HG03521 (cell line): ENCODE results near the gene TRIM38.
"Not testable (repeated sequence)": the region's sequence is repeated elsewhere in the genome, so short reads cannot be mapped to it uniquely, and the experiment has no call there.

Experiments used
- ATAC-seq: cut with Tn5 transposase; IDR thresholded peaks from one replicate; pipeline ENCODE4 v1.9.1; 2021; ENCODE audit warnings: mild to moderate bottlenecking, moderate library complexity; ENCODE audit not compliant: unreplicated experiment

TRIM38 gene

DNA sequence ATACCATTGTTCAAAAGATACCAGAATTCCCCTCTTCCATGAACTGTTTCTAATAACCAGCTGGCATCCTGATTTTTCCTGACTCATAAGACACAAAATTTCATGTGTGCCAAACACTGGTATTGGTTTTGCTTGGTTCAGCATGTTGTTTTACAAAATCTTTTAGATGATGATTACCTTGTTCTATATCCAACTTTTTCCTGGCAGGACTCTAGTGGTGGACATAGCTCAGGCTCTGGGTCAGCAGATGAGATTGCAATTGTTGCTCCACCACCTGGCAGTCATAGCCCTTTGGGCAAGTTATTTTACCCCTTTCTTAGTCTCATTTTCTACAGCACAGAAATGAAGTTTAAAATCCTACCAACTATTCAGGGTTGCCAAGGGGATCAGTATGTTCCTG, 6.2 kb downstream of the TRIM38 start:
- ATAC-seq: no peak

DNA sequence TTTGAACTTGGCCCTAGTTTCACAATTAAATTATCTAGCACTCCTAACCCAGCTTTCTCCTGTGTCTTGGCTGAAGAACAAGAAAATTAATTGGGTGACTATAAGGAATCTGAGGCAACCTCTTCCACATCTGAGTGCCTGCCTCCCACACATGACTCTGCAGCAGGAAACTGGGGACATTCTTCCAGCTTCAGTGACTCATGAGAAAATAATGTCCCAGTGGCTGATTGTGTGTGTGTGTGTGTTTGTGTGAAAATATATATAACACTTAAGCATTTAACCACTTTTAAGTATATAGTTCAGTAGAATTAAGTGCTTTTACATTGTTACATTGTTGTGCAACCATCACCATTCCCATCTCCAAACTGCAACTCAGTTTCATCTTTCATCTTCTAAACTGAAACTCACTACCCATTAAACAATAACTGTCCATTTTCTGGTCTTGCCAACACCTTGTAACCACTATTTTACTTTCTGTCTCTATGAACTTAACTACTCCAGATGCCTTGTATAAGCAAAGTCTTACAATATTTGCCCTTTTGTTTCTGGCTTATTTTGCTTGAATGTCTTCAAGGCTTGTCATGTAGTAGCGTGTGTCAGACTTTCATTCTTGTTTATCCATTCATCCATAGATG, 8.7 kb downstream of the TRIM38 start:
- ATAC-seq: no peak

DNA sequence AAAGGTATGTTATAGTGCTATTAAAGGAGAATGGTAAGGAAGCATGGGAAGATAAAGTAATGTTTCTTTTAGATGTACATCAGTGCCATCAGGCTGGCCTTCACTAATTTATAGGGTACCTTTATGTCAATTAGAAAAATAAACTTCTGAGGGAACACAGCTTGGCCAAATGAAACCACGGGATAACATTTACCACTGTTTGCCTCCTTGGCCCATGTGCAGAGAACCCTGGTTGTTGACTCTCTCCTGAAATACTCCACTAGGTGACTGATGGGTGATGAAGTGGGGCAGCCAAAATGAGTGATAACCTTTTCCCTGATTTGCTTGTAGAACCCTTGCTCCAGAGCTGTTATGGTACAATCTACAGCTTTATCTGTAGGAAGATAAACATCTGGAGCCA, 9.5 kb downstream of the TRIM38 start:
- no peak for ATAC-seq

DNA sequence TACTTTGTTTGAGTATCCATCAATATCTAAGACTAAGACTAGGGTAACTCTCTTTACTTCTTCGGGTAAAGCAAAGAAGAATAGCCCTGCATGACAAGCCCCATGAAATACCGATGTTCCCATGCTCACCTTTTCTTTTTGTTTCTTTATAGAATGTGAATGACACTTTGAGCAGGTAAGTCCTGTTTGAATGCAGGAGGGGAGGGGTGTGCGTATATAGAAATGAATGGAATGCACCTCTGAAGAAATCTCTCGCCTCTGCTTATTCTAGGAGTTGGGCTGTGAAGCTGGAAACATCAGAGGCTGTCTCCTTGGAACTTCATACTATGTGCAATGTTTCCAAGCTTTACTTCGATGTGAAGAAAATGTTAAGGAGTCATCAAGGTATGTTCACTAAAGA, 10.3 kb downstream of the TRIM38 start:
- ATAC-seq: no peak

DNA sequence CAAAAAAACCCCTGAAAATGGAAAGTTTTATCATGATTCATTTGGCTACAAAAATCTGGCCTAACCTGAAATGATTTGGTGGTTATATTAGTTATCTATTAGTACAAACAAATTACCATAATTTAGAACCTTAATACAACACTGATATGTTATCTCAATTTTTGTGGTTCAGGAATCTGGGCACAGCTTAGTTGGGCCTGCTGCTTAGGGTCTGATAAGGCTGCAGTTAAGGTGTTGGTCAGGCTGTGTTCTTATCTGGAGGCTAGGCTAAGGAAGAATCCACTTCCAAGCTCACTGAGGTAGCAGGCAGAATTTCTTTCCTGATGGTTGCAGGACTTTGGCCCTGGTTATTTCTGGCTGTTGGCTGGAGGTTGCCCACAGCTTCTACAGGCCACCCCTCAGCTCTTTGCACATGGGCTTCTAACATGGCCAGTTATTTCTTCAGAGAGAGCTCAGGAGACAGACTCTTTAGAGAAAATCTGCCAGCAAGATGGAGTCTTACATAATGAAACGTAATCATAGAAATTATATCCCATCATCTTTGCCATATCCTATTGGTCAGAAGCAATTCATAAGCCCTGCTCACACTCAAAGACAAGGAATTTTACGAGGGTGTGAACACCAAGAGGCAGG, 11.4 kb downstream of the TRIM38 start:
- ATAC-seq: no peak

DNA sequence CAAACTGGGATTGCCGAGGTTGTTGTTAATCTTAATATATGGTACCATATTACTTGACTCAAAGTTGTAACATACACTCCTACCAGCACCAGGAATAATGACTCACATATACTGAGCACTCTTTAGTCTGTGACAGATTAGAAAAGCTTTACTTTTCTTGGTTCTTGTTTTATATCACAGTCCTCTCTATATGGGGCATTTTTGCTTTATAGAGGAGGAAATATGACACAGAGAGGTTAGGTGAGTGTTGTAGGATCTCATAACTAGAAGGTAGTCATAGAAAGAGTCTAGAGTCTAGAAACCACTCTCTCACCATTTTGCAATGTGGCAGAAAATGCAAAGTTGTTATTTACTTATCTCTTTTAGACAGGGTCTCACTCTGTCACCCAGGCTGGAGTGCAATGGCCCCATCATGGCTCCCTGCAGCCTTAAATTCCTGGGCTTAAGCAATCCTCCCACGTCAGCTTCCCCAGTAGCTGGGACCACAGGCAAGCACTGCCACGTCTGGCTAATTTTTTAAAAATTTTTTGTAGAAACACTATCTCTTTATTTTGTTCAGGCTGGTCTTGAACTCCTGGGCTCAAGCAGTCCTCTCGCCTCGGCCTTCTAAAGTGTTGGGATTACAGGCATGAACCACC, 13.4 kb downstream of the TRIM38 start:
- no peak for ATAC-seq

DNA sequence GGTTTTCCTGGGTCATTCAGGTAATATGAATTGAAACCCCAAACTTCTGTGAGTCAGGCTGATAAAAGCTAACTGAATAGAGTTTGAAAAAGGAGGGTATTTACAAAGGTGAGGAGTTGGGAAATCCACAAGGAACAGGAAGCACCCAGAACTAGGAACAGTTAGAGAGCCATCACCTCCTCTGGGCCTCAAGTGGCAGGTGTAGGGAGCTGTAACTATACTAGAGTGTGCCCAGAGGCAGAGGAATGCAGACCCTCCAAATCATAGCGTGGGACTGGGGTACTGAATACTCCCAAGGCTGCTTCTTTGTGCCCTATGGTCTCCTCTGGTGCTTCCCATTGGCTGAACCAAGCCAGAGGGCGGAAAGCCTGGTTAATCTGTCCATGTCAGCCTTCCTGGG, 18.3 kb downstream of the TRIM38 start:
- no peak for ATAC-seq

DNA sequence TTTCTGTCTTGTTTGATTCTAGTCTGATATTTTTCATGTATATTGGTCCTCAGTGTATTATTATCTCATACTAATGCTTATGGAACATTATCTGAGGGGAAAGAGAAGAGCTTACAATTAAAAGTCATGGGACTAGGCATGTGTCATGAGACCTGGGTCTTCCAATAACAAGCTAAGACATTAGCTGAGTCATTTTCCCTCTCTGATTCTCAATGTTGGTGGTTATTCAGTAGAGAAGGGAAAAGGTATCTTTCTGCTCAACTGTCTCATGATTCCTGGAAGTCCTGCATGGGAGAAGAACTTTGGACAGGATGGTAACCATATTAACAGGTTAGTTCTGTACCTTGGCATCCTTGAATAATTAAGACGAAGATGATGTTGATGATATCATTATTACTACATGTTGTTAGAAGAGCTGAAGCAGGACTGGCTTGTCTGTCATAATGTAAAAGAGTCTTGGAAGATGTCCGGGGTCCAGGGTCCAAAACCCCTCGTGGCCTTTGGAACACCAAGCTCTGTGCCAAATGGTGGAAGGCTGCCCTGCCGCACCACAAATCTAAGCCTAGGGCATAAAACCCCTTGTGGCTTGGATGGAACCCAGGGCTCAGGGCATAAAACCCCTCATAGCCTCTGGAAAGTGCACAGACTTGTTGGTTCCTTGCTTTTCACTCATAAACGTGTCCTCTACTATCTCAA, 19.1 kb downstream of the TRIM38 start:
- ATAC-seq: no peak

DNA sequence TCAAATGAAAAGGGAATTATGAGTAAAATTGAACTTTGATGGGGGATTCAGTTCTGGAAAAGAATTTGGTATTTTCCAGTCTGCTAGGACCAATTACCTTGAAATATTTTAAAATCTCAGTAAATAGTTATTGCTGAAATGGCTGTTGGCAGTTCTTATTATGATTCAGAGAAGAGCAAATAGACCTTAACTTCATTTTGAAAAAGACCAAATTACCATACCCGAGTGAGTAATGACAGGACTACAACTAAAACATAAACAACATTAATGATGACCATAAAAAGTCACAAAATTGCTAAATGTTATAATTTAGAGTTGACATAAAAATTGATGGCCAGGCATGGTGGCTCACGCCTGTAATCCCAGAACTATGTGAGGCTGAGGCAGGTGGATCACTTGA, 21.7 kb downstream of the TRIM38 start:
- no peak for ATAC-seq

DNA sequence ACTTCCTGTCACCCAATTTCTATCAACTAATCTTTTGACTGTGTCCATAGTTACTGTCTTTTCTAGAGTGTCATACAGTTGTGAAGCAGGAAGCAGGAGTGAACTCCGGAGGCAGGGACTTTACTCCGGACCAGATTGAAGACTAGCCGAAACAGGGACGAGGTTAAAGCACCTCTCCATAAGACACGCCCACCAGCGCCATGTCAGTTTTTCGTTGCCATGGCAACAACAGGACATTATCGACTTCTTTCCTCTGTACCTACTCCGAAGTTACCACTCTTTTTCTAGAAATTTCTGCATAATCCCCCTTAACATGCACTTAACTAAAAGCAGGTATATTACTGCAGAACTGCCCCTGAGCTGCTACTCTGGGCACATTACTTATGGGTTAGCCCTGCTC, 25.2 kb downstream of the TRIM38 start:
- ATAC-seq: no peak

DNA sequence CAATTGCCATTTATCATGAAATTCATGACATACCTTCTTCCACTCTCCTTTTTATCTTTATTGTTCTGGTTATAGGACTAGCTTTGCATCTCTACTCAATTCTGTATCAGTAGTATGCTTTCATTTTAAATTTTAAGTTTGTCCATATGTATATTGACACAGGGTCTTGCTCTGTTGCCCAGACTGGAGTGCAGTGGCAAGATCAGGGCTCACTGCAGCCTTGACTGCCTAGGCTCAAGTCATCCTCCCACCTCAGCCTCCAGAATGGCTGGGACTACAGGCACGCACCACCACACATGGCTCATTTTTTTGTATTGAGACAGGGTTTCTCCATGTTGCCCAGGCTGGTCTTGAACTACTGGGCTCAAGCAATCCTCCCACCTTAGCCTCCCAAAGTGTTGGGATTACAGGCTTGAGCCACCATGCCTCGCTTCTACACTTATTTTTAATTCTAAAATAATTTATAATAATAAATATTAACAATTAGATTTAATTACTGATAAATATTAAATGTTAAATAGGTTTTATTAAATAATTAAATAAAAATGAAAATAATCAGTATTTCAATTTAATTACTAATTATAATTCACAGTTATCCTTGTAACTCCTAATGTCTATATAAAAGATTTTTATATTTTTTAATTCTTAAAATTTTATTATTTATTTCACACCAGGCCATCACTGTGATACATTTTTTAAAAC, 27.7 kb downstream of the TRIM38 start:
- ATAC-seq: no peak

DNA sequence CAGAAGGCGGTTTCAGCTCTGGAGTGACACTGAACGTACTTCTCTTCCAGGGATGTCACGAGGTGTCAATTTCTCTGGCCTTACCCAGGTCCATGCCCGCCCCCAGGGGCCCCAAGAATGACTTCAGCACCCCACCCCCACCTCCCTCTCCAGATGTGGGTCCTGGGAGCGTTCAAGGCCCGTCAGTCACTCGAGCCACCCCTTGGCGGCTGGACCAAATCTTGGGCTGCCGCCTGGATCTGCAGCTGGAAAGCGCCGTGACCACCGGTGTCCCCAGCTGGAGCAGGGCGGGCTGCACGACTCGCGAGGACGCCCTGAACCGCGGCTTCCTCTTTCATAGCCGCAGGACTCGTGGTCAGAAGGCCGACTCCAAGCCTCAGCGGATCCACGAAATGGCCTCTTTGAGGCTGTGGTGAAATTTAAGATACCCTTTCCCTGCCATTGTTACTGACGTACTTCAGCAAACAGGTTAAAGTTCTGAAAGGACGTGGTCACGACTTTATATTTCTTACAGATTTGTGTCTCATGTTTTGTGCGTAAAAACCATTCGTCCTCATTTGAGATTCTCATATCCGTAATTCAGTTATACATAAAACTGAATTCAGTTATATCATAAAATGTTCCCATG, 29.3 kb downstream of the TRIM38 start:
- peak; percentile 32 for ATAC-seq

DNA sequence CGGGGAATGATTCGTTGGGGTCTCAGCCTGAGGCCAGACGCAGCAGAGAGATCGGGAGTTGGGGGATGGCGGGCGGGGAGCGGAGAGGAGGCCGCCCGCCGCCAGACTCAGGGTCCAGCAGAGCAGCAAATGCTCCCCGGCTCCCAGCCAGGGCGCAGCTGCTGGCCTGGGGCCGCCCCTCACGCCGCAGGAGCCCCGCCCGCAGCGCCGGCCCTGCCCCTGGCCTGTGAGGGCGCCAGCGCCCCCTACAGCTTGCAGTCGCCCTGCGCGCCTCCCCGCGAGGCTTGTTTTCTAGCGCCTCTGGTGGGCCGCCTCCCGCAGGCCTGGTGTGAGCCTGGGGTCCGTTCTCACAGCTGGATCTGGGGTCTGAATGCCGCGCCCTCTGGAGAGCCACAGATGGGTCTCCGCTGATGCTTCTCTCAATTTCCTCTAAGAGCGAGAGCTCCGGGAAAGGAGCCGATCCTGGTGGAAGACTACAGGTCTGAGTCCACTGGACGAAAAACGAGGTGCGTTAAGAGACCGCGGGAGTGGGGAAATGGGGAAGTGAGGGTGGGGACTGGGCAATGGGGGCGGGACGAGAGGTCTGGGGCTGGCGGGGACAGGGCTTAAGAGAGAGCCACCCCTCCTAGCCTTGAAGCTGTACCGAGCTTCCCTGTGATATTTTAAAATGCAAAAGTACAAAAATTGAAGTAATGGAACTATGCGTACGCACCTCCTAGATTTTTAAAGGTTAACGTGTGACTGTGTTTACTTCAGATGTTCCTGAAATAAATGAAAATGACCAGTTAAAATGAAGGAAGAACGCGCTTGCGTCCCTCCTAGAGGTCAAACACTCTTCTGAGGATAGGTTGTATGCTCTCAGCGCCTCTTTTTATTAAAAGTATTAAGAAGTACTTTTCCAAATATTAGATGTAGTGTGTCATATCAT, 30.1 kb downstream of the TRIM38 start:
- ATAC-seq: peak; percentile 87

DNA sequence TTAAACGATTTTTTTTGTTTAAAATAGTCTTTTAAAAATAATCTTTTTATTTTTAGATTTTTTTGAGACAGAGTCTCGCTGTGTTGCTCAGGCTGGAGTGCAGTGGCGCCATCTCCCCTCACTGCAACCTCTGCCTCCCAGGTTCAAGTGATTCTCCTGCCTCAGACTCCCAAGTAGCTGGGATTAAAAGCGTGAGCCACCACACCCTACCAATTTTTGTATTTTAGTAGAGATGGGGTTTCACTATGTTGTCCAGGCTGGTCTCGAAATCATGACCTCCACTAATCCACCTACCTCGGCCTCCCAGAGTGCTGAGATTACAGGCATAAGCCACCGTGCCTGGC, 30.7 kb downstream of the TRIM38 start:
- not testable (repeated sequence) for ATAC-seq

DNA sequence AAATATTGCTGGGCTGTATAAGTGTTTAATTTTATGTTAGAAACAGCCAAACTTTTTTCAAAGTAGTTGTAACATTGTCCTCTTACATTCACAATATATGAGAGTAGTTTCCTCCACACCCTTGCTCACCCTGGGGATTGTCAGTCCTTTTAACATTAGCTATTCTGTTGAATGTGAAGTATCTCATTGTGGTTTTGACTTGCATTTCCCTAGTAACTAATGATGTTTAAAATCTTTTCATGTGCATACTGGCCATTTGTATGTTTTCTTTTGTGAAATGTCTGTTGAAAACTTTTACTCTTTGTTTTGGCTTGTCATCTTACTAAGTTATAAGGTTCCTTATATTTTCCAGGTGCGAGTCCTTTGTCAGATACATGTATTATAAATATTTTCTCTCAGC, 32.9 kb downstream of the TRIM38 start:
- ATAC-seq: no peak

DNA sequence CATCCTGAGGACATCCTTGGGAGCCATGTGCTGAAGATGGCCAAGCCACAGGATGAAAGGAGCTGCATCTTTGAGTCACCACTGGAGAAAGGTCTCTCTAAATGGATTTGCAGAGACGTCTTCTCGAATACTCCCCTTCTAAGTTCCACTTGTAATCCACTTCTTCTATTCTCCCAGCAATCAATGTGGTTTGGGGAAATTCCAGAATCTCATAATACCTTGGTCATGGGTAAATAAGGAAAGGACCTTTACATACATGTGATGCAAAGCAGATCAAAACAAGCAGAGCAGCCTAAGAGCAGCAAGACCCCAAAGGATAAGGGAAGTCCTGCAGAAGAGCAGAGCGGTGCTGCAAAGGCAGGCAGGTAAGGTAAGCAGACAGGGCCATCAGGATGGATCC, 35.3 kb downstream of the TRIM38 start:
- no peak for ATAC-seq

DNA sequence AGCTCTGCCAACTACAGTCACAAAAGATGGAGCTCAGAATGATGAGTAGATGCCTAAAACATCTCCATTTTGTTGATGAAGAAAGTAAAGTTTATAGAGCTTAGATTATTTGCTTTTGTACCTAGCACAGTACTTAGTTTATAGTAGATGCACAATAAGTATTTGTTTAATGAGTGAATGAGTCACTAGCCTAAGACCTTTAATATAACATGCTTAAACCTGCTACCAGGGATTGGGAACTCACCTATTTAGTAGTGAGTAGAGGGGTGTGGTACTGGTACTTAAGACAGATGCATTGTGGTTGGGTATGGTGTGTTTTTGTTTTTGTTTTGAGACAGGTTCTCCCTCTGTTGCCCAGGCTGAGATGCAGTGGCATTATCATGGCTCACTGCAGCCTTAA, 35.8 kb downstream of the TRIM38 start:
- ATAC-seq: no peak

DNA sequence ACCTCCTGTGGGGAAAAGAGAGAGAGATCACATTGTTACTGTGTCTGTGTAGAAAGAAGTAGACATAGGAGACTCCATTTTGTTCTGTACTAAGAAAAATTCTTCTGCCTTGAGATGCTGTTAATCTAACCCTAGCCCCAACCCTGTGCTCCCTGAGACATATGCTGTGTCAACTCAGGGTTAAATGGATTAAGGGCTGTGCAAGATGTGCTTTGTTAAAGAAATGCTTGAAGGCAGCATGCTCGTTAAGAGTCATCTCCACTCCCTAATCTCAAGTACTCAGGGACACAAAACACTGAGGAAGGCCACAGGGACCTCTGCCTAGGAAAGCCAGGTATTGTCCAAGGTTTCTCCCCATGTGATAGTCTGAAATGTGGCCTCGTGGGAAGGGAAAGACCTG, 36.6 kb downstream of the TRIM38 start:
- not testable (repeated sequence) for ATAC-seq

DNA sequence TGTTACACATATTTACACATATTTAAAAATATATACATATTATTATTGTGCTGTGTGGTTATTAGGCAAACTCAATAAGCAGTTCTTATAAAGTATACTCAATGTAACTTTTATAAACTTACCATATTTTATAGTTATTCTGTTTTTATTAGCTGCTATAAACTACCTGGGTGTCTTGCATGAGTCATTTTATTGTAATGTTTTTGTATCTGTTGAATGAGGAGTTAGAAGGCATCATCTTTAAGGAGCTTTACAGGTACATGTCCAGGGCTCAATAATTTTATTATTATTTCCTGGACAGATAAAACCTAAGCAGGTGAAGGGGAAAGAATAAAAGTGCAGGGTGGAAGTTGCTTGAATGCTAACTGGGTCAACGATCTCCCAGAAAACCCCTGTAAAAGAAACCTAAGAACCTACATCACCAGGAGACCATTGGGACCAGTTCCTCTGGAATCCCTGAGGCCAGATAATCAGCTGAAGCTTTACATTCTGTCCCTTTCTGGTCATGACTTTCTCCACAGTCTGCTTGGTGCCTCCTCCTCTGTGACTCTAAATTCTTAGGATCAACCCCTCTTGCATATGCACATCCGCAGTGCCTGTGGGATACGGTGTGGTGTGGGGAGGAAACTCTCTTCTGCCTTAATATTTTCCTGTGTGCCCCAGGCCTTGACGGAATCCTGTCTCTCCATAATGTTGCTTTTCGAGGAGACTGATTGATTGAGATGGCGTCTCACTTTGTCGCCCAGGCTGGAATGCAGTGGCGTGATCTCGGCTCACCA, 38.0 kb downstream of the TRIM38 start:
- ATAC-seq: no peak
